ENCODE measurements around the gene ADAT1. TPM values are rescaled to one million over a fixed set of nuclear protein-coding genes. Genes with fewer than 3 reads are reported as not detected.

Gene ADAT1
- total RNA-seq, 1 experiment from 2014 or later: 44.2 TPM

- RAD21 ChIA-PET (ENCODE audit: low non-redundant PET in 1 of 2, low total read pairs in 2 of 2, uncharacterized antibody in 2 of 2, unreplicated experiment in 2 of 2): no interaction called here
Measured at GRCh38 chr16:75660726-75661302, 37.7 kb upstream of the ADAT1 start.

More at GRCh38 chr16:75660726-75661302, 37.7 kb upstream of the ADAT1 start:
- no peak for DNase-seq (ENCODE audit: low read depth, low spot score)
- H3K9me2 ChIP-seq (ENCODE audit: insufficient read depth): no peaks in the 10 kb centered on the region
- H4K20me1 ChIP-seq (ENCODE audit: insufficient read depth): no peaks in the 10 kb centered on the region
- H3K4me2 ChIP-seq (ENCODE audit: low read length): no peak overlapping the region
- H3K27me3 ChIP-seq (ENCODE audit: insufficient read depth, low read length): no peaks in the 10 kb centered on the region
- H3K4me3 ChIP-seq (replicated peaks in 1 of 2; ENCODE audit: low read depth in 1 of 2, low read length in 2 of 2): no peak overlapping the region
- intact Hi-C loops (cut with micrococcal nuclease): no loop called here
- no peak overlapping the region for H3K27ac ChIP-seq (ENCODE audit: low read depth, low read length)
- no peaks in the 10 kb centered on the region for H3K79me2 ChIP-seq (ENCODE audit: insufficient read depth, low read length)
- CTCF ChIA-PET: no interaction called here
- H3K9ac ChIP-seq (ENCODE audit: low read length): no peak overlapping the region
- TF ChIP-seq ZBTB33 (IDR thresholded peaks at IDR 0.05; ENCODE audit: extremely low read depth, insufficient replicate concordance, low read length): no peak
- no peak for TF ChIP-seq EZH2phosphoT487 (IDR thresholded peaks at IDR 0.05; ENCODE audit: borderline replicate concordance)
- TF ChIP-seq ZFX (IDR thresholded peaks at IDR 0.05): no peak
- TF ChIP-seq YY1 (IDR thresholded peaks at IDR 0.05; ENCODE audit: extremely low read depth, insufficient replicate concordance, low read depth, low read length): no peak
- TF ChIP-seq REST (IDR thresholded peaks at IDR 0.05; ENCODE audit: low read depth): no peak
- TF ChIP-seq ZNF274 (IDR thresholded peaks at IDR 0.05; ENCODE audit: low read depth, low read length): no peak
- no peak for TF ChIP-seq POLR2A (IDR thresholded peaks at IDR 0.05; ENCODE audit: borderline replicate concordance, extremely low read depth, insufficient read depth, insufficient read length)
- no peak for TF ChIP-seq ATF3 (IDR thresholded peaks at IDR 0.05)
- no peak for TF ChIP-seq CEBPB (IDR thresholded peaks at IDR 0.05; ENCODE audit: low read depth)
- TF ChIP-seq RAD21 (IDR thresholded peaks at IDR 0.05; ENCODE audit: low read depth): no peak
- no peak for TF ChIP-seq TCF7L2 (IDR thresholded peaks at IDR 0.05; ENCODE audit: borderline replicate concordance, extremely low read depth, insufficient read depth, insufficient read length)
- TF ChIP-seq SP1 (IDR thresholded peaks at IDR 0.05; ENCODE audit: low read depth): no peak
- TF ChIP-seq CTCF (IDR thresholded peaks at IDR 0.05 in 2 of 3, conservative IDR thresholded peaks at IDR 0.05 in 1 of 3; ENCODE audit: borderline replicate concordance in 1 of 3, insufficient read depth in 1 of 3, low read depth in 2 of 3, low read length in 2 of 3): no peak
- ATAC-seq: no peak
- H2AFZ ChIP-seq (ENCODE audit: low read depth, low read length, poor library complexity, severe bottlenecking): no peak overlapping the region
- POLR2A ChIA-PET: no interaction called here
- H3K36me3 ChIP-seq (ENCODE audit: control insufficient read depth in 1 of 2, insufficient read depth in 2 of 2, low read length in 2 of 2): peaks cover 13 to 16% of the 10 kb centered on the region in 2 experiments; a peak in 2 of 4 replicates
- BruUV-seq (replicated peaks): no TSS peak
- H3K9me3 ChIP-seq (ENCODE audit: control insufficient read depth in 1 of 2, insufficient read depth in 1 of 2, low read depth in 1 of 2, low read length in 2 of 2): no peaks in the 10 kb centered on the region
- H3K4me1 ChIP-seq (ENCODE audit: control insufficient read depth in 1 of 2, insufficient read depth in 2 of 2, low read length in 2 of 2): no peaks in the 10 kb centered on the region
